Kidney glomerular epithelial cell (primary cell): Measurements from ENCODE around the gene FBLN2.
"Not testable (repeated sequence)": the region's sequence is repeated elsewhere in the genome, so short reads cannot be mapped to it uniquely, and the experiment has no call there.

Source experiments
- DNase-seq: peaks from one replicate; lab custom pipeline; 2025; lab: John Stamatoyannopoulos, UW

The FBLN2 gene

DNA sequence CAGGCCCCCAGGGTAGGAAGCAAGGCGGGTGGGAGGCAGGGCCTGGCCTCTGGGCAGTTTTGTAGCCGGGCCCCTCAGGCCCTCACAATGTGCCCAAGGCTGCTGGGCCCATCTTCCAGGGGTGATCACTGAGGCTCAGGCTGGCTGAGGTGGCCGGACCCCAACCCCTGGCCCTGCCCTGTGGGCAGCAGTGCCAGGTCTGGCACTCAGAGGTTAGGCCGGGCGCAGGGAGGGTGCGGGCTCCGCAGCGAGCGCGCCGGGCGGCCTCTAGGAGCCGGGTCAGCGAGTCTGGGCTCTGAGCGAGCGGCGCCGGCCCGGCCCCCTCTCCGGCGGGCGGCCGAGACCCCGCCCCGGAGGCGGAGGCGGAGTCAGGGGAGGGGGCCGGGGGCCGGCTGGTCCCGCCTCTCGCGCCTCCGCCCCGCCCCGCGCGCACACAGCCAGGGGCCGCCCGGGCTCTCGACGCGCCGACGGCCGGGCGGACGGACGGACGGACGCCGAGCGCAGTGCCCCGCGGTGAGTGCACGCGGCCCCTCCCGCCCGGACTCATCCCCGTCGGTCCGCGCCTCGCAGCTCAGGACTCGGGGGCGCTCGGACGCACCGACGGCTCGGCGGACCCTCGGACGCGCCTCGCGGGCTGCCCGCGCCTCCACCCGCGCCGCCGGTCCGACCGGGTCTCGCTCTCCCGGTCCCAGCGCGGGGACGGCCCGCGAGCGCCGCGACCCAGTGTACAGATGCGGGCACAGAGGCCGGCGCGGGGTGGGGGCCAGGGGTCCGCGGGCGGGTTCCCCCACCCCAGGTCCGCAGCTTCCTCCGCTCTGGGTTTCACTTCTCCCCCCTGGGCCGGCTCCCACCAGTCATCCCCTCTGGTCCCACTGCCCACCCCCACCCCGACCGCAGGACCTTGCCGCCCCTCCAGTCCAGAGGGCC is at the start of gene FBLN2:
FBLN2 (plus strand) TSS at position 430 of the 927 bp plus-strand sequence. CDS start 21,231 bp downstream, outside the sequence.
- no peak for DNase-seq

DNA sequence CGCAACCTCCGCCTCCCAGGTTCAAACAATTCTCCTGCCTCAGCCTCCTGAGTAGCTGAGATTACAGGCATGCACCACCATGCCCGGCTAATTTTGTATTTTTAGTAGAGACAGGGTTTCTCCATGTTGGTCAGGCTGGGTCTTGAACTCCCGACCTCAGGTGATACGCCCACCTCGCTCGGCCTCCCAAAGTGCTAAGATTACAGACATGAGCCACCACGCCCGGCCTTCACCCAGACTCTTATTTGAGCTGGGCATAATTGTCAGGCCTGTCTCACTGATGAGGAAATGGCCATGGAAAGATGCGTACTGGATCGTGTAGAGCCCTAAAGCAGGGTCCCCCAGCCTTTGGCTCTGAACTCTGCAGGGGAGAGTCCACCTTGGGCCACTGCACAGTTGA is 49.7 kb upstream of the FBLN2 start:
- DNase-seq, result not testable (repeated sequence)

DNA sequence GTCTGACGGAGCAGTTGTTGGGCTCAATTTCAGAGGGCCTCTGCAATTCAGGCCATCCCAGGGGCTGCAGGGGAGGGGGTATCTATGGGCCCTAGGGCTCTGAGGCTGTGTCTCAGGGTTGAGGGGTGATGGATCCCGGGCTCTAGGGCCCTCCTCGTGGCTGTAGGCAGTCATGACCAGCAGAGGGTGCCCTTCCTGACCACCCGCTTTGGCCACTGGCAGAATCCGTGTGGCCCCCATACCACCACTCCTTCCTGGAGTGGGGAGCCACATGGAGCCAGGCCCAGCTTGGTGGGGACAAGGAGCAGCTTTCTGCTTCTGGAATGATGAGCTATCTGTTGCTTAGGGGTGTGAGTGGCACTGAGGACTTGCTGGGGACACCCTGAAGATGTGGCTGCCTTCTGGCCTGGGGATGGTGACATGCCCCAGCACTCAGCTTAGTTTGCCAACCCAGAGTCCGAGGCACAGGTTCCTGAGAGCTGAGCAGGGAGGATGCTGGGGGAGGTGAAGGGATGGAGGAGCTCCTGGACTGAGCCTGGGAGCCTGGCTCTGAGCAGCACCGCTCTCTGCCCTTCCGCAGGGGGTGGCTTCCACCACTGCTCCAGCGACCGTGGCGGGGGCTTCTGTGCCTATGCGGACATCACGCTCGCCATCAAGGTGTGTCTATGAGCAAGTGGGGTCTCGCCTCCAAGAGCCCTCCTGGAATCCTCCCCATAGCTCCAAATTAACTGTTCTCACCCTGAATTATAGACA is 48.6 kb upstream of the FBLN2 start:
- DNase-seq, result no peak

DNA sequence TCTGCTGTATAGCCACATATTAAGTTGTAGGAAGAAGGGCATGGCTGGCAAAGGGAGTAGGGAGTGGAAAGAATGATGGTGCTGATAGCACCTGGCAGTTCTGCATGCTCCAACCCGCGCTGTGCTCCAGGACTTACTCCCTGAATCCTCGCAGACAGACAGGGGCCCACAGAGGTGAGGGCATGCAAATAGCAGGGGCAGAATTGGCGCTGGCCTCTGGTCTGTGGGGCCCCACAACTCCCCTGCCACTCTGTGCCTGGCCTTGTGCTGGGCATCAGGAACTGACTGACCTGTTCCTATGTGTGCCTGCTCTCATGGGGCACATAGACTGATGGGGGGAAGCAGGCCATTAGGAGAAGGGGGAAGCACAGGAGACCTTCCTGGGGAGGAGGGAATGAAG is 47.9 kb upstream of the FBLN2 start:
- no peak for DNase-seq

DNA sequence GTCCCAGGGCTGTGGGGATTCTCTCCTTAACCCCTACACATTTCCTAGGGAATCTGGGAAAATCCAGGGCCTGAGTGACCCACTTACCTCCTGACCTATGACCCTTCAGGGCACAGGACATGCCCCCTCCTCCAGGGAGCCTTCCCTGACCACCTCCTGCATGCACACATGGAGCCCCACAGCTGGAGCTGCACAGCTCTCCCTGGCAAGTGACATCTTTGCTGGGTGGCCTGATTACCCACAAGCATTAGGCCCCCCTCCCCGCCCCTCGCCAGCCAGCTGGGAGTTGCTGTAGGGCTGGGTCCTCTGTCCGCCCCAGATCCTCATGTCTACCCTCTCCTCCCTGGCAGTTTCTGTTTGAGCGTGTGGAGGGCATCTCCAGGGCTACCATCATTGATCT is 47.4 kb upstream of the FBLN2 start:
- DNase-seq, result no peak

DNA sequence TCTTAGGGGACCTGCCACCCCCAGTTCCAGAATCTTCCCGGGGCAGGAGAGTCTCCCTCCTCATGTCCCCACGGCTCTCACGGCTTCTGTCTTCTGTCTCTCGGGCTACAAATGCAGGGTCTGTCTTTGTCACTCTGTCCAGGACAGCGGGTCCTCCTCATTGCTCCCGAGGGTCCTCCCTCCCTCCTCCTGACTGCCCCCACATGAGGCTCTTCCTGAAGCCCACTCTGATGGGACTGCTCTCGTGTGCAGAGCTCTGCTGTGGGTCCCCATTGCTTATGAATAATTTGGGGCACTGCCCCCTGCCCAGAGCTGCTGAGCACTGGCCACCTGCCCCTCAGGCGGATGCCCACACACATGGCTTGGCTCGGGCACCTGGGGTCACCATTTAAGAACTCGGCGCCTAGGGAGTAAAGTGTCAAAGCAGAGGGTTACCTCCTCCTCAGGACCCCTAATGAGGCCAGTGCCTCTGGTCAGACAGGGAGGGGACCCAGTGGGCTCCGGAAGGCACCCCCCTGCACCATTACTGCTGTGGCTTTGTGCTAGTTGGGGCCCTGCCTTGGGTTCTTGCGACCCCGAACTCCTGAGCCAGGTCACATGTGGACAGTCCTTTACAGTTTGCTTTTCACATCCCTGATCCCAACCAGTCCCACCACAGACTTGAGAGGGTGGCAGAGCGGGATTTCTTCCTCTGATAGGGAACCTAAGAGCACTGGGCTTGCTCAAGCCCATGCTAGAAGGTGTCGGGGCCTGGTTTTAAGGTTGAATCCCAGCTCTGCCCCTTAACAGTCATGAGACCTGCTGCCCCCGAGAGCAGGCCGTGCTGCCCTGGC is 46.8 kb upstream of the FBLN2 start:
- DNase-seq, result no peak

DNA sequence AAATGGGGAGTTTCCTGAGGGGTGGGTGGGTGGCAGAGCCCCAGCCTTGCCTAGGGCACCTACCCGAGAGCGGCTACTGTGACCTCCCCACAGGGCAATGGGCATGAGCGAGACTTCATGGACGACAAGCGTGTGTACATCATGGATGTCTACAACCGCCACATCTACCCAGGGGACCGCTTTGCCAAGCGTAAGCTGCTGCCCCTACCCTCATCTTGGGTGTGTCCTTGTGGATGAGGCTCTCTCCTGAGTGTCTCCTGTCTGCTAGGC is 46.2 kb upstream of the FBLN2 start:
- no peak for DNase-seq

DNA sequence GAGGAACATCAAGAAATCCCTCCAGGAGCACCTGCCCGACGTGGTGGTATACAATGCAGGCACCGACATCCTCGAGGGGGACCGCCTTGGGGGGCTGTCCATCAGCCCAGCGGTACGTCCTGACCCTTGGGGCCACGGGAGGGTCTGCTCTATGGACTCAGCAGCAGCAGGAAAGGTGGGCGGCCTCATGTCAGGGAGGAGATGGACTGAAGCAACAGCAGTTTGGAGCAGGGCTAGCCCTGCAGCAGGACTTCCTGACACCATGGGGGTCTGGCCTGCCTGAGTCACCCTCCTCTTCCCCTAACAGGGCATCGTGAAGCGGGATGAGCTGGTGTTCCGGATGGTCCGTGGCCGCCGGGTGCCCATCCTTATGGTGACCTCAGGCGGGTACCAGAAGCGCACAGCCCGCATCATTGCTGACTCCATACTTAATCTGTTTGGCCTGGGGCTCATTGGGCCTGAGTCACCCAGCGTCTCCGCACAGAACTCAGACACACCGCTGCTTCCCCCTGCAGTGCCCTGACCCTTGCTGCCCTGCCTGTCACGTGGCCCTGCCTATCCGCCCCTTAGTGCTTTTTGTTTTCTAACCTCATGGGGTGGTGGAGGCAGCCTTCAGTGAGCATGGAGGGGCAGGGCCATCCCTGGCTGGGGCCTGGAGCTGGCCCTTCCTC is 44.6 kb upstream of the FBLN2 start:
- no peak for DNase-seq

DNA sequence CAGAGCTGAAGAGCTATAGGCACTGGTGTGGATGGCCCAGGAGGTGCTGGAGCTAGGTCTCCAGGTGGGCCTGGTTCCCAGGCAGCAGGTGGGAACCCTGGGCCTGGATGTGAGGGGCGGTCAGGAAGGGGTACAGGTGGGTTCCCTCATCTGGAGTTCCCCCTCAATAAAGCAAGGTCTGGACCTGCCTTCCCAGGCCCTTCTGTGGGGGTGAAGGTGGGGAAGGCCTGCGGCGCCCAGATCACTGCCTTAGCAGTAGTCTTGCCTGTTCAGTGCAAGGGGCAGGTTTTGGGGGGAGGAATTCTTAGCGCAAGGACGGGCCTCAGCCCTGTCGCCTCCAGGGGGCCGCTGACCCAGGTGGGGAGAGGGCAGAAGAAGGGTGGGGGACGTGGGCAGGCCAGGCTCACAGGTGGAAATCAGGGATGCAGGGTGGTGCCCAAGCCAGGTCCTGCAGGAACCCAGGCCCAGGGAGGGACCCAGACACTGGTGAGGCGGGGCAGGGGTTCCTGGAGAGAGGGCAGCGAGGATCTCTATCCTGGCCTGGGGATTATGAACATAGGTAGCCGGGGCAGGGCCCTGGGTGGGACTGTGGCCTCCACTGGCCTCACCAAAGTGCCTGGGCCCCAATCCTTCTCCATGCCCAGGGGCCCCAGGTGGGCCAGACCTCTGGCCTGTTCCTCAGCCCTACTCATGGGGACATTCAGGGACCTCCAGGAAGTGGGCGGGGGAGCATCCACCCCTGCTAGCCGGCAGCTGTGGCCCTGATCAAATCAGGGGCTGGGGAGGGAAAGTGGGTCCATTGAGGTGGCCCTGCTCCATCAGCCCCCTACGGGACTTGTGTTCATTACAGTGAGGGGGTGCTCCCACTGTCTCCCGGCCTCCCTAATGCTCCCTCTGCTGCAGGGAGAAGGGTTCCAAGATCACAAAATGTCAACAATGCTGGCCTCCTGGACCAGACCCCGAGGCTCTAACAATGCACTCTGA is 43.5 kb upstream of the FBLN2 start:
- no peak for DNase-seq

DNA sequence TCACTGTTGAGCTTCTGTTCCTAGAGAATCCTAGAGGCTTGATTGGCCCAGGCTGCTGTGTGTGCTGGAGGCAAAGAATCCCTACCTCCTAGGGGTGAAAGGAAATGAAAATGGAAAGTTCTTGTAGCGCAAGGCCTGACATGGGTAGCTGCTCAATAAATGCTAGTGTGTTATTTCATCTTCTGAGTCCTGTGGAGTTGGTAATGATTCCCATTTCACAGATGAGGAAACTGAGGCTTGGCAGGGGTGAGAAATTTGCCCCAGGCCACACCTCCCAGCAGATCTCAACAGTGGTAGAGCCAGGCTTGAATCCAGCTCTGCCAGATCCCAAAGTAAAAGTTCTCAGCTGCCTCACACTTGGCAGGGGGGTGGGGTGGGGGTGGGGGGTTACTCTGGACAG is 42.7 kb upstream of the FBLN2 start:
- DNase-seq, result no peak

DNA sequence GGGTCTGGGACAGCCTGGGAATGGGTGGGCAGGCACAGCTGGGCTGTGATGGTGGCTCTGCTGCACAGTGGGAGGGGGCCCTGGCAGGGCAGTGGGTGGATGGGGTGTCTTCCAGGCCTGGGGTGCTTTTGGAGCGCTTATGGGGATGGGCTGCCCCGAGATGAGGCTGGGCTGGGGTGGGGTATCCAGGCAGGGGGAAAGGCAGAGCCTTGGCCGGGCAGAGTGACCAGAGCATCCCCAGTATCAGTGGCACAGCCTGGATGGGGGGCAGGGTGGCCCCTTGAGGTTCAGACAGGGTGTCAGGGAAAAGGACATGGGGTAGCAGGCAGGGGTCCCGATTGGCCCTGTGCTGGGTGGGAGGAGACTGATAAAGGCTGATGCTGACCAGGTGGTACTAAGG is 42.2 kb upstream of the FBLN2 start:
- DNase-seq, result no peak

DNA sequence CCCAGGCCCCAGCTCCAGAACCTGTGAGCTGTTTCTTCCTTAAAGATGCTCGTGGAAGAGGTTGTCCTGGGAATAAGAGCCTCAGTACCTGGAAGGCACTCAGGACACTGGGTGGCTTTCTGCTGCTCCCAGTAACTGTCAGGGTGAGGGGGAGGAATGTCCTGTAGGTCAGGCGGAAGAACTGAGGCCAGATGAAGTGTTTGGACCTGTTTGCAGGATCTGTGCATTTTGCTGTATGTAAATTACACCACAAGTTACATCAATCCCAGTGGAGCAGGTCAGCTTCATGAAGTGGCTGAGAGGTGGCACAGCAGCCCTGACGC is 41.7 kb upstream of the FBLN2 start:
- no peak for DNase-seq

DNA sequence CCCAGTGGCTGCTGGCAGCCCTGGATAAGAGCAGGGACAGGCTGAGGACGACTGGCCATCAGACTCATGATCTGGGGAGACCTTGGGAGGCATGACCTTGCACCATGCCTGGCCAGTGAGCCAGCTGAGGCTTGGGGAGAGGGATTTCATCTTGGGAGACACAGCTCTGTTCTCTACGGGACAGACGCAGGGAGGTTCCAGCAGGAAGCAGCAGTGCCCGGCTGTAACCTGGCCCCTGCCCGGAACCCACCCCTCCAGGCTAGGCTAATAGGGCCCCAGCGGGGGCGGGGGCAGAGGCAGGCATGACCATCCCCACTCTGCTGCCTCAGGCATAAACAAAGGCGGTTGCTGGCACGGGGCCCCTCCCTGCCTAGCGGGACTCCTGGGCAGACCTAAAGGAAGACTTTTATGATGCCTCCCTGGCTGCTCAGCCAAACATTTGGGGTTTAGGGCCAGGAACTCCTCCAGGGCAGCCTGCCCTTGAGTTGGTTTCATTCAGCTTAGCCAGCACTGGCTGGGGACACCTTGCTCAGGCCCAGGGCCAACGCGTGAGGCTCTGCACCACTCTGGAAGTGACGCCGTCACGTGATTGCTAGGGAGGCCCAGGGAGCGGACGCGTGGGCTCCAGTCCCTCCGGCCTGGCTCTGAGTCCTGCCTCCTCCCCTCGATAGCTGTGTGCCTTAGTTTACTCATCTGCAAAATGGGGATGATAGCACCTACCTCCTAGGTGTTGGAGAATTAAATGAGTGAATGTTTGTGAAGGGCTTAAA is 41.2 kb upstream of the FBLN2 start:
- DNase-seq, result no peak

DNA sequence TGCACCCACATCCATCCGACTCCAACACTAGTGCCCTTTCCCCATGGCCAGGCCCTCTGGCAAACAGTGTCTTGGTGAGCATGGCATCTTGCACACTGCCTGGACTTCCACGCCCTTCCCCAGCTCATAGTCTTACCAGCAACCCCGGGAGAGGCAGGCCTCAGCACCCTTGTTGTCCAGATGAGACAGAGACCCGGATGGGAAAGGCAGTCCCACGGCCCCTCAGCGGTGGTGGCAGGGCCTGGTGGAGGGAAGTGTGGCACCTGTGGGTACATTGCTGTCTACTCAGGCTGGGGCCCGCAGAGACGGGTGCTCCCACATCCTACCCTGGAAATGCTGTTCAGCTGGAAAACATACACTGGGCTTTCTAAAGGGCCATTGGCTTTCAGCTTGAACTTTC is 40.4 kb upstream of the FBLN2 start:
- DNase-seq, result no peak

DNA sequence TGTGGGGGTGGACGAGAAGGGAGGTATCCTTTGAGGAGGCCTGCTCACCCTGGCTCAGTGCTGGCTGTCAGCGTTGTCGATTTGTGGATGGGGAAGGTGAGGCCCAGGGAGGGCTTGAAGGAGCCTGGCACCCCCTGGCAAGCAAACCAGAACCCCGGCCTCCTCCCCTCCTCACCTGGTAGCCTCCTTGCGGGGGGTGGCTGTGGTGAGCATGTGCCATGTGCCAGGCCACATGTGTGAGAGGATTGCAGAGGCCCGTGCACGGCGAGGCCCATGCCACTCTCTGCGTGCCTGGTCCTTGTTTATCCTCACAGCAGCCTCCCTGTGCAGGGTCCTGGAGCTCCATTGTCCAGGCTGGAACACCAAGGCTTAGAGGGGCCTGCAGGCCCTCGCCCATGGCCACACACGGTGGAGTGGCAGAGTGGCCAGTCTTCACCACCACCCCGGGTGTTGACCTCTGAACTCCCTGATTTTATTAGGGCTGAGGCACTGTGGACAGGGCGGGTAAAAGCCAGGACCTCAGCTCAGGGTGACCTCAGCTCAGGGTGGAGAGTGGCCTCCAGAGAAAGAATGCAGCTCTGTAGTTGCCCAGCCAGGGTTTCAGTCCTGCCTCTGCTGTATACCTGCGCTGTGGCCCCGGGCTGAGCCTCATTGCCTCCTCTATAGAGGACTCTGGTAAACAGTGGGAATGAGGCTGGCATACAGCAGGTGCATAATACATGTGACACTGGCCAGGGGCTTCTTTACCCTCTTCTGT is 39.7 kb upstream of the FBLN2 start:
- DNase-seq, result no peak

DNA sequence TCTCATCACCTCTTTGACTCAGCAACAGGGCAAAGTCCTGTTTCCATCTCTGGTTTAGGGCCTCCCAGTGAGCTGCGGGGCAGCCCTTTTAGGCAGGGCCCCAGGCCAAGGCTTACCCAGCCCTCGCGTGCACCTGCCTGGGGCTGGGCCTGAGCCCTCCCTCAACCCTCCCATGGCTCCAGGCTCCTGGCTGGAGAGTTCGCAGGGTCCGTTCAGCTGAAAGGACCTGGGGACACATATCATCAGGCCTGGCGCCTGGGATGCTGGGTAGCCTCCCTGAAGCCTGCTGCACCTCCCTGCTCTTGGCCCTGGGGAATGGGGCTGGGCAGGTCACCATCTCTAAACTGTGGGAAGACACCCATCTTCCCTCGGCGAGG is 39.1 kb upstream of the FBLN2 start:
- DNase-seq, result no peak

DNA sequence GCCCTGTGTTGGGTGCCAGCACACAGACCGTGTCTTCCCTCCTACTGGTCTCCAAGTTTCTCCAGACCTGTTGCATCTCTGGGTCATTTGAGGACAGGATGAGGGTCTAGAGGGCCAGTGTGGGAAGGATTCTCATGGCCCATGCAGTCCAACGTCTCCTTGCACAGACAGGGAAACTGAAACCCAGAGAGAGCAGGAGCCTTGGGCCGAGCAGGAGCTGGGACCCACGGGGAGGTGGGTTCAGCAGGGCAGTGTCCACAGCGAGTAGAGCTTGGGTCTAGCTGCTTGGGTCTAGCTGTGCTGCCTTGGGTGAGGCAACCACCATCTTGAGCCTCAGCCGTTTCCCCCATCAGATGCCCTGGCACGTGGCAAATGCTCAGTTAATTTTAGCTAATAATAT is 36.5 kb upstream of the FBLN2 start:
- DNase-seq, result no peak

DNA sequence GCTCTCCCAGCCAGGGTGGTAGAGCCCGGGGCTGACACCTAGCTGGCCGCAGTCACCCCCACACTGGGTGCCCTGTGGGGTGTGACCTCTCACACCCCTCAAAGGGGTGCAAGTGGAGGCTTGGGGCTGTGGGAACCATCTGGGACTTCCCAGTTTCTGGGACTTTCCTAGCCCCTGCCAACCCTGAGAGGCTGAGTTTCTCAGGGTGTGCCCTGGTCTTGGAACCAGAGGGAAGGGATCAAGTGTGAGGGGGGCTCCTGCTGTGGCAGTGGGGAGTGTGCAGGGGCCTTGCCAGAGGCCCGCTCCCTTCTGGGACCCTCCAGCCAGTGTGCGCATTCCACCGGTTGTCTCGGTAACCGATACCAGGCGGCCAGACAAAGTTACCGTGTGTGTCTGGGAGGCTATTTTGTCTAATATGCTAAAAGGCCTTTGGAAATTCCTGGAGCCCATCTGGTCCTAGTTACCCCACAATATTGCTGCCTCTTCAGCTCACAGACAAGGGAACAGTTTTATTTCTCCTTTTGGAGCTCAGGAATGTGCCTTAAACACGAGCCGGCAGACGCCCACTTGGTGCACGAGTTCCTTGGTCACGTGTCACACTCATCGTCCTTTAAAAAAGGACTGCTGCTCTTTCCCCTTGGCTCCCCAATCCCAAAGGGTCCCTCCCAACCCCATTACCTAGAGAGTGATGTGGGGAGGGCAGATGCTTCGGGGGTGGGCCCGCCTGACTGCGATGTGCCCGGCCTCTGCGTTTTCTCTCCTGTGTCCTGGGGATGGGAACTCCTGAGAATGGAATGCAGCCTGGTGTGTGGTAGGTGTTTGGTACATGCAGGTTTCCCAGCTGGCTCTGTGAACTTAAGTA is 35.6 kb upstream of the FBLN2 start:
- DNase-seq, result no peak
